A673 (cell line): ENCODE results near the gene PPP2R3B. TPM values are rescaled to one million over a fixed set of nuclear protein-coding genes. Genes with fewer than 3 reads are reported as not detected.

Experiments
- BruUV-seq: library from RNA; stranded (reverse); fragments of 400-500 nt; replicated peaks from 2 replicates; lab custom pipeline; 2021; lab: Mats Ljungman, UMichigan
- CTCF ChIA-PET: fragments of 300-600 bp; sonication (Branson Sonifier 250); formaldehyde crosslinking; loops from one replicate; lab custom pipeline; 2022; ENCODE audit warnings: antibody characterized with exemption; lab: Charles Lee
- POLR2A ChIA-PET: fragments of 300-600 bp; sonication (Branson Sonifier 250); formaldehyde crosslinking; loops from one replicate; lab custom pipeline; 2022; ENCODE audit warnings: antibody characterized with exemption; ENCODE audit not compliant: low non-redundant PET; lab: Charles Lee
- DNase-seq: peaks from one replicate; pipeline ENCODE4 v3.0.0-alpha.2; 2015; ENCODE audit warnings: low spot score
- H3K27ac ChIP-seq: fragments of 200-600 bp; sonication (generic); 2 replicates; pipeline ENCODE4 v1.5.1; 2016; ENCODE audit warnings: mixed run types, low read depth, mild to moderate bottlenecking, mixed read lengths, antibody characterized with exemption, low read length; ENCODE audit not compliant: poor library complexity, severe bottlenecking
- H3K27me3 ChIP-seq: fragments of 200-600 bp; sonication (generic); replicated peaks from 2 replicates; pipeline ENCODE4 v1.6.1; 2017; ENCODE audit warnings: mixed run types, low read depth, mild to moderate bottlenecking, mixed read lengths, antibody characterized with exemption, low read length; ENCODE audit not compliant: insufficient read depth, poor library complexity
- H3K36me3 ChIP-seq: fragments of 200-600 bp; sonication (generic); 2 replicates; pipeline ENCODE4 v1.6.1; 2016; ENCODE audit warnings: mixed run types, mild to moderate bottlenecking, mixed read lengths, antibody characterized with exemption, low read length; ENCODE audit not compliant: insufficient read depth, poor library complexity, severe bottlenecking
- H3K4me1 ChIP-seq: fragments of 200-600 bp; sonication (generic); 2 replicates; pipeline ENCODE4 v1.6.1; 2017; ENCODE audit warnings: mixed run types, mild to moderate bottlenecking, mixed read lengths, antibody characterized with exemption, low read length; ENCODE audit not compliant: insufficient read depth, poor library complexity, severe bottlenecking
- H3K4me3 ChIP-seq: fragments of 200-600 bp; sonication (generic); 2 replicates; pipeline ENCODE4 v1.5.1; 2016; ENCODE audit warnings: low read depth, mixed run types, mild to moderate bottlenecking, mixed read lengths, low read length; ENCODE audit not compliant: poor library complexity, severe bottlenecking
- H3K9me3 ChIP-seq: fragments of 200-600 bp; sonication (generic); 2 replicates; pipeline ENCODE4 v1.6.1; 2016; ENCODE audit warnings: mixed run types, low read depth, mild to moderate bottlenecking, mixed read lengths, antibody characterized with exemption, low read length; ENCODE audit not compliant: poor library complexity, severe bottlenecking
- EZH2 ChIP-seq: fragments of 200-600 bp; sonication (generic); IDR thresholded peaks from 2 replicates; pipeline ENCODE4 v1.6.1; 2017; ENCODE audit warnings: borderline replicate concordance, low read depth, mild to moderate bottlenecking, mixed read lengths, antibody characterized with exemption, low read length; ENCODE audit not compliant: poor library complexity, severe bottlenecking
- intact Hi-C: fragments of 100-400 bp; cut with micrococcal nuclease; formaldehyde crosslinking; loops from one replicate; pipeline ENCODE4 v1.10.0; 2022; ENCODE audit not compliant: unreplicated experiment
- total RNA-seq: library from RNA; stranded (reverse); gene quantifications from 2 replicates; pipeline ENCODE4 v1.2.3, GENCODE V29; 2021
- TF ChIP-seq, protein P1 (sequence below): fragments of 300-800, 200-600 bp; sonication (generic); conservative IDR thresholded peaks from 2 replicates; pipeline ENCODE4 v1.5.1; 2017; ENCODE audit warnings: low read depth, mild to moderate bottlenecking, antibody characterized with exemption, low read length, moderate library complexity, mixed read lengths

The PPP2R3B gene
- total RNA-seq, 1 experiment from 2014 or later, result 43.6 TPM

DNA sequence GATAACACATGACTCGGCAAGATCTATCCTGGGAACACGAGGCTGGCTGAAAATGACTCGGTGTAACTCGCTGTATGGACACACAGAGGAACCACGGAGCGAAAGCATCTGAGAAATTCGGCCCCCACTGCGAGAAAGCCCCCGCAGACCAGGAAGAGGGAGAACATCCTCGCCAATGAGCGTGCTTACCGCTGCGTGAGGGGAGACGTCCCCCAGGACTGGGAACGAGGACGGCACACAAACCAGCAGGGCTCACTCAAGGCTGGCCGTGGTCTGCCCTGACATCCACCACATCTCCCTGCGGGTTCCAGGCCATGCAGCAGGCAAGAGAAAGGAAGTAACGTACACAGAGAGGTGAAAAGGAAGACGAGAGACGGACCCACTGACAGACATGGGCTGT lies 50.5 kb downstream of the PPP2R3B start:
- DNase-seq, result no peak
- H3K27ac ChIP-seq, result no peak overlapping the region
- H3K27me3 ChIP-seq, result no peaks in the 10 kb centered on the region
- BruUV-seq, result no TSS peak
- CTCF ChIA-PET, result no interaction called here
- no peaks in the 10 kb centered on the region for H3K9me3 ChIP-seq
- intact Hi-C loops, result no loop called here
- TF ChIP-seq EZH2, result no peak
- TF ChIP-seq, protein P1, sequence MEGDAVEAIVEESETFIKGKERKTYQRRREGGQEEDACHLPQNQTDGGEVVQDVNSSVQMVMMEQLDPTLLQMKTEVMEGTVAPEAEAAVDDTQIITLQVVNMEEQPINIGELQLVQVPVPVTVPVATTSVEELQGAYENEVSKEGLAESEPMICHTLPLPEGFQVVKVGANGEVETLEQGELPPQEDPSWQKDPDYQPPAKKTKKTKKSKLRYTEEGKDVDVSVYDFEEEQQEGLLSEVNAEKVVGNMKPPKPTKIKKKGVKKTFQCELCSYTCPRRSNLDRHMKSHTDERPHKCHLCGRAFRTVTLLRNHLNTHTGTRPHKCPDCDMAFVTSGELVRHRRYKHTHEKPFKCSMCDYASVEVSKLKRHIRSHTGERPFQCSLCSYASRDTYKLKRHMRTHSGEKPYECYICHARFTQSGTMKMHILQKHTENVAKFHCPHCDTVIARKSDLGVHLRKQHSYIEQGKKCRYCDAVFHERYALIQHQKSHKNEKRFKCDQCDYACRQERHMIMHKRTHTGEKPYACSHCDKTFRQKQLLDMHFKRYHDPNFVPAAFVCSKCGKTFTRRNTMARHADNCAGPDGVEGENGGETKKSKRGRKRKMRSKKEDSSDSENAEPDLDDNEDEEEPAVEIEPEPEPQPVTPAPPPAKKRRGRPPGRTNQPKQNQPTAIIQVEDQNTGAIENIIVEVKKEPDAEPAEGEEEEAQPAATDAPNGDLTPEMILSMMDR, result no peak
- no peaks in the 10 kb centered on the region for H3K36me3 ChIP-seq
- H3K4me3 ChIP-seq, result no peak overlapping the region
- H3K4me1 ChIP-seq, result peaks cover under 1% of the 10 kb centered on the region
- POLR2A ChIA-PET, result no interaction called here

GRCh38 chrX:335758-336155 lies 51.0 kb downstream of the PPP2R3B start:
- POLR2A ChIA-PET, result no interaction called here
- no peak overlapping the region for H3K27ac ChIP-seq
- BruUV-seq, result no TSS peak
- no peaks in the 10 kb centered on the region for H3K27me3 ChIP-seq
- CTCF ChIA-PET, result no interaction called here
- DNase-seq, result no peak
- TF ChIP-seq, protein P1, result no peak
- TF ChIP-seq EZH2, result no peak
- intact Hi-C loops, result no loop called here
- no peak overlapping the region for H3K4me3 ChIP-seq
- no peaks in the 10 kb centered on the region for H3K36me3 ChIP-seq
- no peaks in the 10 kb centered on the region for H3K9me3 ChIP-seq
- peaks cover 5% of the 10 kb centered on the region for H3K4me1 ChIP-seq

DNA sequence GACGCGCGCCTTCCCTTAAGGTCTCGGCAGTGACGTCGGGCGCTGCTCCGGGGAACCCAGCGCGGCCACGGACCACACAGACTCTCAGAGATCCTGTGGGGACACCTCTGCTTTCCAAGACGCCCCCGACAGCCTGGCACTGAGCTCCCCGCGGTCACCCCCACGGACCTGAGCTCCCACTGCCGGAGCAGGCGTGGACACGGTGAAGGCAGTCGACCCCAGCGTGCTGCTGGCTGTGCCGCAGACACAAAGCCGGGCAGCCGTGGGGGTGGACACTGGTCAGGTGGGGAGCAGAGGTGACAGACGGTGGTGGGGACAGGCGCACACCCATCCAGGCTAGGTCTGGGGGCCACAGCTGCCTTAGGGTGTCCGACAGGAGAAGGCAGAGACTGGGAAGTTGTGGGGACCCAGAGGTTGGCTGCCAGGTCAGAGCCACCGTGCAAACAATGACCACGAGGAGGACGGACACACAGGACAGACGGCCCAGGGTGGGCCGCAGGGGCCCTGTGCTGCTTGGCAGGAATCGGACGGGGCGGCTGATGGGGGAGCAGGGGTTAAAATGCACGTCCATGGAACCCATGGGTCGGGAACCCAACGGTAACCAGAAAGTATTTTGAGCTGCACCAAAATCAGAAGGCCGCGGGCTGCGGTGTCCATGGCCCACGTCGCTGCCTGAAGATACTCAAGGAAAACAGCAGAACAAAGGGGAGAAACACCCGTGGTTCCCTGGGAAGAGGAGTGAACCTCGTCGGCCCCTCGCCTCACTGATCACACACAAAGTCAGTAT lies 51.5 kb downstream of the PPP2R3B start:
- intact Hi-C loops, result no loop called here
- H3K4me1 ChIP-seq, result peaks cover 7% of the 10 kb centered on the region
- H3K27me3 ChIP-seq, result no peaks in the 10 kb centered on the region
- H3K4me3 ChIP-seq, result no peak overlapping the region
- no peak overlapping the region for H3K27ac ChIP-seq
- ChIA-PET POLR2A (no interaction called here), CTCF (no interaction called here)
- TF ChIP-seq, protein P1, result no peak
- TF ChIP-seq EZH2, result no peak
- no peaks in the 10 kb centered on the region for H3K36me3 ChIP-seq
- DNase-seq, result no peak
- BruUV-seq, result no TSS peak
- H3K9me3 ChIP-seq, result no peaks in the 10 kb centered on the region
